Testis (tissue), 2 donors: ENCODE measurements around the gene NDE1.

Experiments
- CTCF ChIP-seq, 3 experiments: fragments of 450-650 bp in 2 of 3; fragments of 200-600 bp in 1 of 3; sonication (generic) in 1 of 3; IDR thresholded peaks; one replicate each; pipeline ENCODE4 v1.5.1; 2016 to 2019; ENCODE audit warnings: antibody characterized with exemption in 3 of 3, mild to moderate bottlenecking in 2 of 3, moderate library complexity in 1 of 3
- POLR2A ChIP-seq: fragments of 450-650 bp; IDR thresholded peaks from one replicate; pipeline ENCODE4 v1.6.1; 2017; ENCODE audit warnings: antibody characterized with exemption, mild to moderate bottlenecking, moderate library complexity

GRCh38 chr16:15674571-15674970 is 24.5 kb downstream of the NDE1 start:
- TF ChIP-seq POLR2A (no peak), CTCF (IDR thresholded peaks at IDR 0.05) (no peak)
